ENCODE data around the gene CCDC187. TPM values are rescaled to one million over a fixed set of nuclear protein-coding genes. Genes with fewer than 3 reads are reported as not detected.

CCDC187 gene
- polyA plus RNA-seq, 3 donors: not detected

DNA sequence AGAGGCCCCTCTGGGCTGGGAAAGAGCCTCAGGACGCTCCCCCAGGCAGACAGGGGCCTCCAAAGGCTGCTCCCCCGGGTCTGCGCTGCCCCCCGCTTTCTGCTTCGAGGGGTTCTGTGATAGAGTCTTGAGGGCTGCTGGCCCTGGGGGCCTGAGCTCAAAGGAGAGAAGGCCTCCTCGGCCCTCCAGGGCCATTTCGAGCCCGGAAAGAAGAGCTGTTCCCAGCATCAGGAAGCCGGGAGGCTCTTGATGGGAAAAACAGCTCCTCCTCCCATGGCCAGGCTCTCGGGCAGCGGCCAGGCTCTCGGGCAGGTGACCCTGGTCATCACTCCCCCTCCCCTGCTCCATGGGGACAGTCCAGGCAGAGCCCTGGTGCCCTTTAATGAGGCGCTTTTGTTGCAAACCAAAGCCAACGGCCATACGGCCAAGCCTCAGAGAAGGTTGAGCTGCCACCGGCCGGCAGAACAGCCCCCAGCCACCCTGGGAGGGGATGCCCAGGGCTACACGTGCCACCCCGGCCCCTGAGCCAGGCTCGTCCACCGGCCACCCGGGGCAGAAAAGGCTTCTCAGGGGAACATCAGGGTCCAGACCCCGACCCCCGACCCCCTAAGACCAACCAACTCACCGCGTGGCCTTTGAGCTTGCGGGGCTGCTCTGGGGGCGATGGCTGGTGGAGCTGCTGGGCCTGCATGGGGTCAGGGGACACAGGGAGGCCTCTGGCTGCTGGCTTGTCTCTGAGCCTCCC lies 42.0 kb downstream of the CCDC187 start:
- peaks cover 0 to 1% (median 0%) of the 10 kb centered on the region in 7 donors for H3K9me3 Mint-ChIP-seq
- H3K4me3 Mint-ChIP-seq: no peak overlapping the region
- no peaks in the 10 kb centered on the region for H3K9me3 ChIP-seq (replicated peaks in 1 of 2; ENCODE audit: control insufficient read depth in 1 of 2, insufficient read depth in 1 of 2, low read length in 2 of 2)
- no peaks in the 10 kb centered on the region for H3K27me3 ChIP-seq (ENCODE audit: control insufficient read depth in 2 of 2, insufficient read depth in 2 of 2, low read length in 2 of 2)
- no peak for DNase-seq
- intact Hi-C loops (cut with micrococcal nuclease): no loop called here
- no peaks in the 10 kb centered on the region for H3K36me3 Mint-ChIP-seq
- H3K27ac ChIP-seq (ENCODE audit: low read depth in 1 of 2, low read length in 2 of 2): no peak overlapping the region
- TF ChIP-seq, protein P1, sequence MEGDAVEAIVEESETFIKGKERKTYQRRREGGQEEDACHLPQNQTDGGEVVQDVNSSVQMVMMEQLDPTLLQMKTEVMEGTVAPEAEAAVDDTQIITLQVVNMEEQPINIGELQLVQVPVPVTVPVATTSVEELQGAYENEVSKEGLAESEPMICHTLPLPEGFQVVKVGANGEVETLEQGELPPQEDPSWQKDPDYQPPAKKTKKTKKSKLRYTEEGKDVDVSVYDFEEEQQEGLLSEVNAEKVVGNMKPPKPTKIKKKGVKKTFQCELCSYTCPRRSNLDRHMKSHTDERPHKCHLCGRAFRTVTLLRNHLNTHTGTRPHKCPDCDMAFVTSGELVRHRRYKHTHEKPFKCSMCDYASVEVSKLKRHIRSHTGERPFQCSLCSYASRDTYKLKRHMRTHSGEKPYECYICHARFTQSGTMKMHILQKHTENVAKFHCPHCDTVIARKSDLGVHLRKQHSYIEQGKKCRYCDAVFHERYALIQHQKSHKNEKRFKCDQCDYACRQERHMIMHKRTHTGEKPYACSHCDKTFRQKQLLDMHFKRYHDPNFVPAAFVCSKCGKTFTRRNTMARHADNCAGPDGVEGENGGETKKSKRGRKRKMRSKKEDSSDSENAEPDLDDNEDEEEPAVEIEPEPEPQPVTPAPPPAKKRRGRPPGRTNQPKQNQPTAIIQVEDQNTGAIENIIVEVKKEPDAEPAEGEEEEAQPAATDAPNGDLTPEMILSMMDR (IDR thresholded peaks at IDR 0.05): no peak
- H2AFZ ChIP-seq (ENCODE audit: insufficient read depth, low read depth, low read length, poor library complexity, severe bottlenecking): no peak overlapping the region
- H3K4me2 ChIP-seq (replicated peaks; ENCODE audit: extremely low read depth, low read length, poor library complexity, severe bottlenecking): no peak overlapping the region
- H3K4me1 ChIP-seq (ENCODE audit: control insufficient read depth in 1 of 2, insufficient read depth in 2 of 2, low read length in 2 of 2): peaks cover 0 to 4% of the 10 kb centered on the region in 2 donors
- H3K27me3 Mint-ChIP-seq (ENCODE audit: low read depth in 3 of 3): peaks cover 0 to 11% (median 1%) of the 10 kb centered on the region in 3 donors
- H3K9ac ChIP-seq (ENCODE audit: insufficient read depth, low read length, poor library complexity, severe bottlenecking): no peak overlapping the region
- no peak overlapping the region for H3K27ac Mint-ChIP-seq
- 93% methylated on average over 17 of the region's 28 CpGs for WGBS (ENCODE audit: insufficient coverage)
- no peak overlapping the region for H3K4me3 ChIP-seq (replicated peaks in 1 of 3; ENCODE audit: low read depth in 2 of 3, low read length in 3 of 3)
- no peaks in the 10 kb centered on the region for H3K36me3 ChIP-seq (replicated peaks in 1 of 2; ENCODE audit: control insufficient read depth in 1 of 2, insufficient read depth in 2 of 2, low read length in 2 of 2)
- no peaks in the 10 kb centered on the region for H4K20me1 ChIP-seq (ENCODE audit: insufficient read depth, low read length)
- no peaks in the 10 kb centered on the region for H3K79me2 ChIP-seq (ENCODE audit: insufficient read depth, low read length)
- H3K4me1 Mint-ChIP-seq: peaks cover 1% of the 10 kb centered on the region

DNA sequence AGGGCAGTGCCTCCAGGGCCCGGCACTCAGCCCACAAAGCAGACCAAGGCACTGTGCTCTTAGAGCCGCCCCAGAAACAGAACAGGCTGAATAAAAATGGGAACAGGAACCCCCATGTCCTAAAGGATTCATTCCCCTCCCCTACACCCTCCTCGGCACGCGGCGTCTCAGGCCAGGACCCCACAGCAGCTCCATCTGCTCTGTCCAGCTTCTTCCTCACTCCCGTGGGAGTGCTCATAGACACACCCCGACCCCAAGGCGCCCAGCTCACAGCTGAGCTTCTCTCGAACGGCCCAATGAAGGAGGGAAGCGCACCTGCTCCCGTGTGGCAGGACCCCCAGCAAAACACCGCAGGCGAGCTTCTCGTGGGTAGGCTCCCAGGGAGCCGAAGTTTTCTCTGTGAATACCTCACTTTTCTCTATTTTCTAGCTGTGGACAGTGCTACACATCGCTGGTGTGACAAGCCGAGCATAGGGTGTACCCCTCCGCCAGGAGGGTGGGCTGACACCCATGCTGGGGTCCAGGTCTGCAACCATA lies 42.9 kb downstream of the CCDC187 start:
- TF ChIP-seq, protein P1 (IDR thresholded peaks at IDR 0.05): no peak
- DNase-seq: no peak
- Mint-ChIP-seq H3K4me1 (no peaks in the 10 kb centered on the region), H3K4me3 (no peak overlapping the region), H3K27ac (no peak overlapping the region), H3K36me3 (no peaks in the 10 kb centered on the region), H3K9me3 (no peaks in the 10 kb centered on the region), H3K27me3 (ENCODE audit: low read depth in 3 of 3) (peaks cover 2 to 13% (median 5%) of the 10 kb centered on the region in 3 donors)
- H2AFZ ChIP-seq (ENCODE audit: insufficient read depth, low read depth, low read length, poor library complexity, severe bottlenecking): no peak overlapping the region
- no peaks in the 10 kb centered on the region for H3K27me3 ChIP-seq (ENCODE audit: control insufficient read depth in 2 of 2, insufficient read depth in 2 of 2, low read length in 2 of 2)
- no peaks in the 10 kb centered on the region for H3K4me1 ChIP-seq (ENCODE audit: control insufficient read depth in 1 of 2, insufficient read depth in 2 of 2, low read length in 2 of 2)
- no peak overlapping the region for H3K4me3 ChIP-seq (replicated peaks in 1 of 3; ENCODE audit: low read depth in 2 of 3, low read length in 3 of 3)
- H3K79me2 ChIP-seq (ENCODE audit: insufficient read depth, low read length): no peaks in the 10 kb centered on the region
- H3K36me3 ChIP-seq (replicated peaks in 1 of 2; ENCODE audit: control insufficient read depth in 1 of 2, insufficient read depth in 2 of 2, low read length in 2 of 2): no peaks in the 10 kb centered on the region
- H3K27ac ChIP-seq (ENCODE audit: low read depth in 1 of 2, low read length in 2 of 2): no peak overlapping the region
- no peak overlapping the region for H3K4me2 ChIP-seq (replicated peaks; ENCODE audit: extremely low read depth, low read length, poor library complexity, severe bottlenecking)
- 92% methylated on average over 20 of the region's 20 CpGs for WGBS (ENCODE audit: insufficient coverage)
- no peak overlapping the region for H3K9ac ChIP-seq (ENCODE audit: insufficient read depth, low read length, poor library complexity, severe bottlenecking)
- H4K20me1 ChIP-seq (ENCODE audit: insufficient read depth, low read length): no peaks in the 10 kb centered on the region
- intact Hi-C loops (cut with micrococcal nuclease): no loop called here
- no peaks in the 10 kb centered on the region for H3K9me3 ChIP-seq (replicated peaks in 1 of 2; ENCODE audit: control insufficient read depth in 1 of 2, insufficient read depth in 1 of 2, low read length in 2 of 2)
